ENCODE results near the gene TMEM258. TPM values are rescaled to one million over a fixed set of nuclear protein-coding genes. Genes with fewer than 3 reads are reported as not detected.

TMEM258 gene
- 47.9 TPM for total RNA-seq

- Histone ChIP-seq H3K27me3 (no peaks in the 10 kb centered on the region), H3K4me3 (peak within 1 kb of the TSS; percentile 79 to 84), H3K4me1 (peaks cover 37% of the 10 kb centered on the region), H3K36me3 (peaks cover 0 to 29% of the 10 kb centered on the region in 2 donors), H3K27ac (peak within 1 kb of the TSS; percentile 96), H3K9me3 (no peaks in the 10 kb centered on the region)
- TF ChIP-seq CTCF (IDR thresholded peaks at IDR 0.05) = no peak
- TF ChIP-seq POLR2A (IDR thresholded peaks at IDR 0.05) = peak in 1 of 2 donors; percentile 52
- TF ChIP-seq POLR2AphosphoS5 (IDR thresholded peaks at IDR 0.05; ENCODE audit: insufficient read depth in 1 of 2, low read depth in 1 of 2) = peak; percentile 94 to 95
- peak in 1 of 2 donors; percentile 96 for DNase-seq (ENCODE audit: extremely low spot score in 2 of 2)
- intact Hi-C loops (cut with DNase I) = loop anchor here (10.0 kb wide), 2 partner anchors 102 to 312 kb away; partner anchors contain the start of gene FADS3
Measured at GRCh38 chr11:61792310-61793082, at the start of gene TMEM258, which contains the start of gene FEN1. TSS of gene TMEM258 (minus strand) at chr11:61792599. CDS start at chr11:61792558, 41 bp downstream. TSS of gene FEN1 (plus strand) at chr11:61792911. CDS start at chr11:61795362, 2,451 bp downstream.

- Histone ChIP-seq H3K4me3 (no peak overlapping the region), H3K9me3 (no peaks in the 10 kb centered on the region), H3K4me1 (no peaks in the 10 kb centered on the region), H3K27me3 (no peaks in the 10 kb centered on the region), H3K27ac (no peak overlapping the region), H3K36me3 (peaks cover 0 to 18% of the 10 kb centered on the region in 2 donors)
- no peak for DNase-seq (ENCODE audit: extremely low spot score in 2 of 2)
- intact Hi-C loops (cut with DNase I) = no loop called here
- no peak for TF ChIP-seq POLR2A (IDR thresholded peaks at IDR 0.05)
- no peak for TF ChIP-seq CTCF (IDR thresholded peaks at IDR 0.05)
- no peak for TF ChIP-seq POLR2AphosphoS5 (IDR thresholded peaks at IDR 0.05; ENCODE audit: insufficient read depth in 1 of 2, low read depth in 1 of 2)
Measured at GRCh38 chr11:61841636-61842527, 49.5 kb upstream of the TMEM258 start.

GRCh38 chr11:61840371-61840770 is 48.0 kb upstream of the TMEM258 start:
- H3K27me3 ChIP-seq = no peaks in the 10 kb centered on the region
- TF ChIP-seq CTCF (IDR thresholded peaks at IDR 0.05) (no peak), POLR2A (IDR thresholded peaks at IDR 0.05) (no peak), POLR2AphosphoS5 (IDR thresholded peaks at IDR 0.05; ENCODE audit: insufficient read depth in 1 of 2, low read depth in 1 of 2) (no peak)
- H3K9me3 ChIP-seq = no peaks in the 10 kb centered on the region
- peaks cover 0 to 18% of the 10 kb centered on the region in 2 donors for H3K36me3 ChIP-seq
- H3K4me3 ChIP-seq = no peak overlapping the region
- intact Hi-C loops (cut with DNase I) = no loop called here
- H3K4me1 ChIP-seq = peaks cover 13% of the 10 kb centered on the region
- H3K27ac ChIP-seq = no peak overlapping the region
- no peak for DNase-seq (ENCODE audit: extremely low spot score in 2 of 2)

- TF ChIP-seq POLR2AphosphoS5 (IDR thresholded peaks at IDR 0.05; ENCODE audit: insufficient read depth in 1 of 2, low read depth in 1 of 2) (no peak), CTCF (IDR thresholded peaks at IDR 0.05) (no peak), POLR2A (IDR thresholded peaks at IDR 0.05) (no peak)
- Histone ChIP-seq H3K9me3 (no peaks in the 10 kb centered on the region), H3K27ac (no peak overlapping the region), H3K27me3 (no peaks in the 10 kb centered on the region), H3K36me3 (peaks cover 0 to 18% of the 10 kb centered on the region in 2 donors), H3K4me1 (peaks cover 19% of the 10 kb centered on the region), H3K4me3 (no peak overlapping the region)
- intact Hi-C loops (cut with DNase I) = no loop called here
- DNase-seq (ENCODE audit: extremely low spot score in 2 of 2) = no peak
Measured at GRCh38 chr11:61839742-61840141, 47.3 kb upstream of the TMEM258 start.
